Measurements from ENCODE around the gene INPP5B.

INPP5B gene

GRCh38 chr1:37954316-37954971 lies 7.6 kb upstream of the INPP5B start:
- no peak for DNase-seq (ENCODE audit: low spot score)
- Mint-ChIP-seq H3K27me3 (ENCODE audit: low read depth) (no peaks in the 10 kb centered on the region), H3K27ac (no peak overlapping the region), H3K36me3 (ENCODE audit: low read depth) (peaks cover 14% of the 10 kb centered on the region), H3K4me3 (no peak overlapping the region), H3K4me1 (ENCODE audit: low read depth) (peaks cover 5% of the 10 kb centered on the region), H3K9me3 (no peaks in the 10 kb centered on the region)

- Mint-ChIP-seq H3K4me3 (no peak overlapping the region), H3K9me3 (no peaks in the 10 kb centered on the region), H3K4me1 (ENCODE audit: low read depth) (peaks cover 5% of the 10 kb centered on the region), H3K27ac (no peak overlapping the region), H3K27me3 (ENCODE audit: low read depth) (no peaks in the 10 kb centered on the region), H3K36me3 (ENCODE audit: low read depth) (peaks cover 7% of the 10 kb centered on the region)
- DNase-seq (ENCODE audit: low spot score), result no peak
These were observed 5.9 kb upstream of the INPP5B start for GRCh38 chr1:37952738-37953137.

GRCh38 chr1:37951783-37952624 lies 5.2 kb upstream of the INPP5B start:
- H3K27ac Mint-ChIP-seq, result no peak overlapping the region
- H3K4me3 Mint-ChIP-seq, result no peak overlapping the region
- peaks cover 11% of the 10 kb centered on the region for H3K4me1 Mint-ChIP-seq (ENCODE audit: low read depth)
- no peaks in the 10 kb centered on the region for H3K27me3 Mint-ChIP-seq (ENCODE audit: low read depth)
- no peak for DNase-seq (ENCODE audit: low spot score)
- no peaks in the 10 kb centered on the region for H3K9me3 Mint-ChIP-seq
- H3K36me3 Mint-ChIP-seq (ENCODE audit: low read depth), result peaks cover 4% of the 10 kb centered on the region

GRCh38 chr1:37951041-37951782 lies 4.4 kb upstream of the INPP5B start:
- Mint-ChIP-seq H3K27ac (no peak overlapping the region), H3K9me3 (no peaks in the 10 kb centered on the region), H3K36me3 (ENCODE audit: low read depth) (peaks cover 2% of the 10 kb centered on the region), H3K4me1 (ENCODE audit: low read depth) (peaks cover 12% of the 10 kb centered on the region), H3K27me3 (ENCODE audit: low read depth) (no peaks in the 10 kb centered on the region), H3K4me3 (no peak overlapping the region)
- DNase-seq (ENCODE audit: low spot score), result no peak

GRCh38 chr1:37949524-37950152 lies 2.8 kb upstream of the INPP5B start:
- H3K9me3 Mint-ChIP-seq, result no peaks in the 10 kb centered on the region
- H3K27ac Mint-ChIP-seq, result no peak overlapping the region
- H3K4me1 Mint-ChIP-seq (ENCODE audit: low read depth), result peaks cover 15% of the 10 kb centered on the region
- no peak overlapping the region for H3K4me3 Mint-ChIP-seq
- H3K27me3 Mint-ChIP-seq (ENCODE audit: low read depth), result no peaks in the 10 kb centered on the region
- no peak for DNase-seq (ENCODE audit: low spot score)
- no peaks in the 10 kb centered on the region for H3K36me3 Mint-ChIP-seq (ENCODE audit: low read depth)

- Mint-ChIP-seq H3K36me3 (ENCODE audit: low read depth) (no peaks in the 10 kb centered on the region), H3K4me3 (no peak overlapping the region), H3K4me1 (ENCODE audit: low read depth) (peaks cover 15% of the 10 kb centered on the region), H3K9me3 (no peaks in the 10 kb centered on the region), H3K27ac (no peak overlapping the region), H3K27me3 (ENCODE audit: low read depth) (no peaks in the 10 kb centered on the region)
- no peak for DNase-seq (ENCODE audit: low spot score)
These were observed 2.0 kb upstream of the INPP5B start for GRCh38 chr1:37948841-37949240.

GRCh38 chr1:37948166-37948565 lies 1.3 kb upstream of the INPP5B start:
- Mint-ChIP-seq H3K27ac (no peak overlapping the region), H3K4me1 (ENCODE audit: low read depth) (peaks cover 15% of the 10 kb centered on the region), H3K36me3 (ENCODE audit: low read depth) (peaks cover 1% of the 10 kb centered on the region), H3K27me3 (ENCODE audit: low read depth) (no peaks in the 10 kb centered on the region), H3K4me3 (no peak overlapping the region), H3K9me3 (no peaks in the 10 kb centered on the region)
- DNase-seq (ENCODE audit: low spot score), result no peak

- H3K27me3 Mint-ChIP-seq (ENCODE audit: low read depth), result no peaks in the 10 kb centered on the region
- peaks cover 15% of the 10 kb centered on the region for H3K4me1 Mint-ChIP-seq (ENCODE audit: low read depth)
- DNase-seq (ENCODE audit: low spot score), result no peak
- no peaks in the 10 kb centered on the region for H3K9me3 Mint-ChIP-seq
- H3K4me3 Mint-ChIP-seq, result peak overlapping the region; percentile 90
- peak overlapping the region; percentile 96 for H3K27ac Mint-ChIP-seq
- H3K36me3 Mint-ChIP-seq (ENCODE audit: low read depth), result peaks cover 3% of the 10 kb centered on the region
These were observed 511 bp upstream of the INPP5B start for GRCh38 chr1:37947364-37947763.

GRCh38 chr1:37945743-37946702 lies 830 bp downstream of the INPP5B start:
- DNase-seq (ENCODE audit: low spot score), result no peak
- H3K9me3 Mint-ChIP-seq, result no peaks in the 10 kb centered on the region
- peak overlapping the region; percentile 90 for H3K4me3 Mint-ChIP-seq
- H3K27me3 Mint-ChIP-seq (ENCODE audit: low read depth), result no peaks in the 10 kb centered on the region
- H3K36me3 Mint-ChIP-seq (ENCODE audit: low read depth), result peaks cover 4% of the 10 kb centered on the region
- H3K27ac Mint-ChIP-seq, result peak overlapping the region; percentile 96
- H3K4me1 Mint-ChIP-seq (ENCODE audit: low read depth), result peaks cover 10% of the 10 kb centered on the region

GRCh38 chr1:37945251-37945650 lies 1.6 kb downstream of the INPP5B start:
- Mint-ChIP-seq H3K27me3 (ENCODE audit: low read depth) (no peaks in the 10 kb centered on the region), H3K4me3 (peak overlapping the region; percentile 6), H3K4me1 (ENCODE audit: low read depth) (peaks cover 10% of the 10 kb centered on the region), H3K9me3 (no peaks in the 10 kb centered on the region), H3K36me3 (ENCODE audit: low read depth) (peaks cover 5% of the 10 kb centered on the region), H3K27ac (no peak overlapping the region)
- no peak for DNase-seq (ENCODE audit: low spot score)

- Mint-ChIP-seq H3K27me3 (ENCODE audit: low read depth) (no peaks in the 10 kb centered on the region), H3K4me3 (no peak overlapping the region), H3K36me3 (ENCODE audit: low read depth) (peaks cover 6% of the 10 kb centered on the region), H3K4me1 (ENCODE audit: low read depth) (peaks cover 10% of the 10 kb centered on the region), H3K27ac (no peak overlapping the region), H3K9me3 (no peaks in the 10 kb centered on the region)
- no peak for DNase-seq (ENCODE audit: low spot score)
These were observed 2.0 kb downstream of the INPP5B start for GRCh38 chr1:37944816-37945215.

GRCh38 chr1:37944086-37944763 lies 2.6 kb downstream of the INPP5B start:
- peaks cover 10% of the 10 kb centered on the region for H3K4me1 Mint-ChIP-seq (ENCODE audit: low read depth)
- H3K36me3 Mint-ChIP-seq (ENCODE audit: low read depth), result peaks cover 6% of the 10 kb centered on the region
- no peaks in the 10 kb centered on the region for H3K27me3 Mint-ChIP-seq (ENCODE audit: low read depth)
- DNase-seq (ENCODE audit: low spot score), result no peak
- H3K27ac Mint-ChIP-seq, result no peak overlapping the region
- H3K9me3 Mint-ChIP-seq, result no peaks in the 10 kb centered on the region
- H3K4me3 Mint-ChIP-seq, result no peak overlapping the region

Data from T-helper 2 cell treated with Interferon-gamma antibody and Interleukin-4, amounts not matched to agents 5 μg/mL and 100 μg/mL, for 36 hours (primary cell).